ENCODE results near the gene STK10.

The STK10 gene

DNA sequence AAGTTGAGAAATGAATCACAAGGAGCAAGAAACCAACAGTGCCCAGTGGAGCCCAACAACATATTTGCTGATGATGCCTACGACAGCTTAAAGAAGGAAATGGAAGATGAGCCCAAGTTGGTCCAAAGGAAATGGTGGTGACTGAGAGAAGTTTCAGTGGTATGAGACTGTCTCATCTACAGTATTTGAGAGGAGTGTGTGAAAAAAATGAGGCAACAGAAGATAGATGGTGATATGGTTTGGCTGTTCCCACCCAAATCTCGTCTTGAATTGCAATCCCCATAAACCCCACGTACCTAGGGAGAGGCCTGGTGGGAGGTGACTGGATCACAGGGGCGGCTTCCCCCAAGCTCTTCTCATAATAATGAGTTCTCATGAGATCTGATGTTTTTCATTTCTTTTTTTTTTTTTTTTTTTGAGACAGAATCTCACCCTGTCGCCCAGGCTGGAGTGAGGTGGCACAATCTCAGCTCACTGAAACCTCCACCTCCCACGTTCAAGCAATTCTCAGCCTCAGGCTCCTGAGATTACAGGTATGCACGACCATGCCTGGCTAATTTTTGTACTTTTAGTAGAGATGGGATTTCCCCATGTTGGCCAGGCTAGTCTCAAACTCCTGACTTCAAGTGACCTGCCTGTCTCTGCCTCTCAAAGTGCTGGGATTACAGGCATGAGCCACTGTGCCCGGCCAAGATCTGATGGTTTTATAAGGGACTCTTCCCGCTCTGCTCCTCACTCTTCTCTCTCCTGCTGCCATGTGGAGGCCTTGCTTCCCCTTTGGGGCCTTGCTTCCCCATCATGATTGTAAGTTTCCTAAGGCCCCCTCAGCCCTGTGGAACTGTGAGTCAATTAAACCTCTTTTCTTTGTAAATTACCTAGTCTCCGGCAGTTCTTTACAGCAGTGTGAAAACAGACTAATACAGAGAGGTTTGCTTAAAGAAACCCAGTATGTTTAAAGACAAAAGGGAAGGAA lies 36.2 kb upstream of the STK10 start:
- DNase-seq (ENCODE audit: low spot score), result no peak
- POLR2A ChIA-PET (ENCODE audit: low non-redundant PET), result no interaction called here
- no peak overlapping the region for H3K27ac ChIP-seq
- TF ChIP-seq, protein P1, sequence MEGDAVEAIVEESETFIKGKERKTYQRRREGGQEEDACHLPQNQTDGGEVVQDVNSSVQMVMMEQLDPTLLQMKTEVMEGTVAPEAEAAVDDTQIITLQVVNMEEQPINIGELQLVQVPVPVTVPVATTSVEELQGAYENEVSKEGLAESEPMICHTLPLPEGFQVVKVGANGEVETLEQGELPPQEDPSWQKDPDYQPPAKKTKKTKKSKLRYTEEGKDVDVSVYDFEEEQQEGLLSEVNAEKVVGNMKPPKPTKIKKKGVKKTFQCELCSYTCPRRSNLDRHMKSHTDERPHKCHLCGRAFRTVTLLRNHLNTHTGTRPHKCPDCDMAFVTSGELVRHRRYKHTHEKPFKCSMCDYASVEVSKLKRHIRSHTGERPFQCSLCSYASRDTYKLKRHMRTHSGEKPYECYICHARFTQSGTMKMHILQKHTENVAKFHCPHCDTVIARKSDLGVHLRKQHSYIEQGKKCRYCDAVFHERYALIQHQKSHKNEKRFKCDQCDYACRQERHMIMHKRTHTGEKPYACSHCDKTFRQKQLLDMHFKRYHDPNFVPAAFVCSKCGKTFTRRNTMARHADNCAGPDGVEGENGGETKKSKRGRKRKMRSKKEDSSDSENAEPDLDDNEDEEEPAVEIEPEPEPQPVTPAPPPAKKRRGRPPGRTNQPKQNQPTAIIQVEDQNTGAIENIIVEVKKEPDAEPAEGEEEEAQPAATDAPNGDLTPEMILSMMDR (conservative IDR thresholded peaks at IDR 0.05; ENCODE audit: low read depth), result no peak
- CTCF ChIA-PET, result interaction anchor here (0.7 kb wide), 1 partner anchor 200 kb away, joined by 5 read pairs; no protein-coding TSS in a partner anchor

DNA sequence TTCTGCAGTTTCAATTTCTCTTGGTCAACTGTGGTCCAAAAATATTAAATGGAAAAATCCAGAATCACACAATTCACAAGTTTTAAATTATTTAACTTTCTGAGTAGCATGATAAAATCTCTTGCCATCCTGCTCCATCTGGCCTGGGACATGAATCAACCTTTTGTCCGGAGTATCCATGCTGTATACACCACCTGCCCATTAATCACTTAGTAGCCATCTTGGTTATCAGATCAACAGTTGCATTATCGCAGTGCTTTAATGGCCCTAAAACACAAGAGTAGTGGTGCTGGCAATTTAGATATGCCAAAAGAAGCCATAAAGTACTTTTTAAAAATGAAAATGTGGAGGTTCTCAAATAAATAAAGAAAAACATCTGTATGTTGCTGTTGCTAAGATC lies 31.3 kb upstream of the STK10 start:
- TF ChIP-seq, protein P1 (conservative IDR thresholded peaks at IDR 0.05; ENCODE audit: low read depth), result no peak
- no peak for DNase-seq (ENCODE audit: low spot score)
- POLR2A ChIA-PET (ENCODE audit: low non-redundant PET), result no interaction called here
- no peak overlapping the region for H3K27ac ChIP-seq
- CTCF ChIA-PET, result interaction anchor here (0.6 kb wide), 1 partner anchor 848 kb away, joined by 9 read pairs; no protein-coding TSS in a partner anchor

DNA sequence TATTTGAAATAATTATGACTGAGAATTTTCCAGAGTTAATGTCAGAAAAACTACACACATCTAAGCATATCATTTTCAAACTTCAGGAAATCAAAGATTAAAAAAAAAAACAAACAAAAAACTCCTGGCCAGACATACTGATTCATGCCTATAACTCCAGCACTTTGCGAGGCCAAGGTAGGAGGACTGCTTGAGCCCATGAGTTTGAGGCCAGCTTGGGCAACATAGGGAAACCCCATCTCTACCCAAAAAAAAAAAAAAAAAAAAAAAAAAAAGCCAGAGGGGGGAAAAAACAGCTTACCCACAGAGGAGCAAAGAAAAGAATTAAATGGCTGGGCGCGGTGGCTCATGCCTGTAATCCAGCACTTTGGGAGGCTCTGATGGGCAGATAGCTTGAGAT lies 28.3 kb upstream of the STK10 start:
- ChIA-PET CTCF (interaction anchor here (0.6 kb wide), 2 partner anchors 52 to 151 kb away, joined by 3 to 5 read pairs; no protein-coding TSS in a partner anchor), POLR2A (ENCODE audit: low non-redundant PET) (no interaction called here)
- no peak overlapping the region for H3K27ac ChIP-seq
- TF ChIP-seq, protein P1 (conservative IDR thresholded peaks at IDR 0.05; ENCODE audit: low read depth), result no peak
- no peak for DNase-seq (ENCODE audit: low spot score)

DNA sequence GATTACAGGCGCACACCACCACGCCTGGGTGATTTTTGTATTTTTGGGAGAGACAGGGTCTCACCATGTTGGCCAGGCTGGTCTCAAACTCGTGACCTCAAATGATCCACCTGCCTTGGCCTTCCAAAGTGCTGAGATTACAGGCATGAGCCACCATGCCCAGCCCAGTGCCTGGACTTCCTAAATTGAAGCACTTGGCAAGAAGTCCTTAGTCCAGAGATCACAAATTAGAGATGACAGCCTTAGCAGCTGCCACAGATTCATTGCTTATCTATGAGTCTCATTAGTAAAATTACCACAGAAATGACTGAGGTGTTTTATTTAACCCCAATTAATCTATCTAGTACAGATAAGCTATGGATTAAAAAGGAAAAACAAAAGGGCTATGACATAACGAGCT lies 25.1 kb upstream of the STK10 start:
- POLR2A ChIA-PET (ENCODE audit: low non-redundant PET), result no interaction called here
- DNase-seq (ENCODE audit: low spot score), result no peak
- TF ChIP-seq, protein P1 (conservative IDR thresholded peaks at IDR 0.05; ENCODE audit: low read depth), result no peak
- no peak overlapping the region for H3K27ac ChIP-seq
- CTCF ChIA-PET, result interaction anchor here (1.7 kb wide), 1 partner anchor 81 kb away, joined by 5 read pairs; no protein-coding TSS in a partner anchor

DNA sequence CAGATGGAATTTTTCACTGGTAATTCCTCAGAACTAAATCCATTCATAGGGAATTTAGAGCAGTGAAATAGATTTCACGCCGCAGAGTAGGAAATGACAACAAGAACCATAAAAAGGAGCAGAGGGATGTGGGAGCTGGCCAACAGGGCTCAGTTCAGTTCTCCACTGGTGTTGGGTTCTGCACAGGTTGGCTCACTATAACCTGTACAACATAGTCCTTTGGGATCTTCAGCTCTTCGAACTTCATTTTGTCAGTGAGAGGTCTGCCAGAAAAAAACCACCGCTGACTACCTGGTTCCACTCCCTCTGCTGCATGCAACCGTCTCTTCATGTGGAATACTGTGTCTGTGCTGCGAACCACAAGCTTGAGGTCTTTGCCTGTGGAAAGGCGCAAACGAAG lies 23.7 kb upstream of the STK10 start:
- ChIA-PET POLR2A (ENCODE audit: low non-redundant PET) (no interaction called here), CTCF (interaction anchor here (1.0 to 1.7 kb wide), 2 partner anchors 15 to 82 kb away, joined by 3 to 5 read pairs; no protein-coding TSS in a partner anchor)
- TF ChIP-seq, protein P1 (conservative IDR thresholded peaks at IDR 0.05; ENCODE audit: low read depth), result no peak
- no peak for DNase-seq (ENCODE audit: low spot score)
- no peak overlapping the region for H3K27ac ChIP-seq

DNA sequence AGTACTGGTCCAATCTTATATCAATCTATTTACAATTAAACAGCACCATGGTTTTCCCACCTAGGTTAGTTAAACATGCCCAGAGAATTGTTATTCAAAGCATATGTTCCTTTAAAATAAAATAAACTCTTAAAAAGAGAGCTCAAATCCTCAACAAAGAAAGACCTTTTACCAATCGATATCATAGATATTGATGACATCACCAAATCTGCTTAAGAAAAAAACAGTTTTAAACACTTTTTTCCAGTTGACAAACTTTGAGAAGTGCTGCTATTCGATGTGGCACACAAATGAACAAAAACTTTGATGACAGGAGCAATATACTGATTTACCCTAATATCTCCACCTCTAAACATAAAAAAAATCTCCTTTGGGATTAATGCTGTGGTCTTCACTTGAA lies 21.7 kb upstream of the STK10 start:
- TF ChIP-seq, protein P1 (conservative IDR thresholded peaks at IDR 0.05; ENCODE audit: low read depth), result no peak
- no peak overlapping the region for H3K27ac ChIP-seq
- ChIA-PET CTCF (no interaction called here), POLR2A (ENCODE audit: low non-redundant PET) (no interaction called here)
- no peak for DNase-seq (ENCODE audit: low spot score)
